Stimulated activated CD4-positive, alpha-beta T cell treated with anti-CD3 and anti-CD28 coated beads, TNF-alpha, amount 100 ng/mL, for 24 hours (primary cell): ENCODE measurements around the gene RAB10.
"Not testable (repeated sequence)": the region's sequence is repeated elsewhere in the genome, so short reads cannot be mapped to it uniquely, and the experiment has no call there.

ENCODE experiments used
- DNase-seq, 3 experiments: peaks; one replicate each; pipeline ENCODE4 v3.0.0-alpha.2; 2020; ENCODE audit warnings: low read depth in 3 of 3

RAB10 gene

DNA sequence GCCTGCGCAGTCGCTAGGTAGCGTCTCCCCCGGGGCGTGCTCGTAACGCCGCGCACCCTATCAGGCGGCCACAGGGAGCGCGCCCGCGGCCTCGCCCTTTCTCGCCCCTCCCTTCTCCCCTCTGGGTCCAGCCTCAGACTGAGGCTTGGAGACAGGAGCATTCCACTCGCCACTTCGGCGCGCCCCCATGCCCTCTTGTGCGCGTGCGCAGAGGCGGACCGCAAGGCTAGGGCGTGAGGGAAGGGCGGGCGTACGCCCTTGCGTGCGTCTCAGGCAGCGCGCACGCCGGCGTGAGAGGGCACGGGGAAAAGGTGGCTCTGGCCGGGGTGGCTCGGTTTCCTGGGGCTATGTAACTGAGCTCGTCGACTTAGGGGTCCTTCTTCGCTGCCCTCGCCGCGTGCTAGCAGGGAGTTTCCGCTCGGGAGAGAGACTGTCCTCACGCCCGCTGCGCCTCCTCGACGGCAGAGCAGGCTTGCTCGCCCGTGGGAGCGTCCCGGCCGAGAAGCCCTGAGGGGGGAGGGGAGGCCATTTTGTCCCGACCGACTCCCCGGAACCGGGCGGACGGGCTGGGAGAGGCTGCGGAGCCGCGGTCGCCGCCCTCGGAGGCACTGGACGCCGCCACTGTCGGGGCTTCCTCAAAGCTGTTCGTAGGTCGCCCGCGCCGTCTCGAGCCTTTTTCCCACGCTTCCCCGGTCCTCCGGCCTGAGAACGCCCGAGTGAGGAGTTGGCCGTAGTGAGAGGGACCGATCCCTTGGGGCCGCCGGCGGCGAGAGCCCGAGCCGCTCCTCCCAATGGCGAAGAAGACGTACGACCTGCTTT is at the start of gene RAB10:
TSS of gene RAB10 (plus strand) at position 267 of the 819 bp plus-strand sequence. CDS start at position 792, 525 bp downstream.
- DNase-seq, result peak; percentile 98 to 99 (median 98)

DNA sequence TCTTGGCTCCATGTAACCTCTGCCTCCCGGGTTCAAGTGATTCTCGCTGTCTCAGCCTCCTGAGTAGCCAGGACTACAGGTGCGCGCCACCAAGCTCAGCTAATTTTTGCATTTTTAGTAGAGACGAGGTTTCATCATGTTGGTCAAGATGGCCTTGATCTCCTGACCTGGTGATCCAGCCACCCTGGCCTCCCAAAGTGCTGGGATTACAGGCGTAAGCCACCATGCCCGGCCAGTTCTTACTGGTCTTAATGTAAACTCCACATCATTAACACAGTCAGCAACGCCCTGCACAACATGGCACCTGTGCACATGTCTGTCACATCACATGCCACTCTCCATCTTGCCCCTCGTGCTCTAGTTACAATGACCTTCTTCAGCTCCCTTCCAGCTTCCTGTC is 45.8 kb upstream of the RAB10 start:
- DNase-seq, result no peak

DNA sequence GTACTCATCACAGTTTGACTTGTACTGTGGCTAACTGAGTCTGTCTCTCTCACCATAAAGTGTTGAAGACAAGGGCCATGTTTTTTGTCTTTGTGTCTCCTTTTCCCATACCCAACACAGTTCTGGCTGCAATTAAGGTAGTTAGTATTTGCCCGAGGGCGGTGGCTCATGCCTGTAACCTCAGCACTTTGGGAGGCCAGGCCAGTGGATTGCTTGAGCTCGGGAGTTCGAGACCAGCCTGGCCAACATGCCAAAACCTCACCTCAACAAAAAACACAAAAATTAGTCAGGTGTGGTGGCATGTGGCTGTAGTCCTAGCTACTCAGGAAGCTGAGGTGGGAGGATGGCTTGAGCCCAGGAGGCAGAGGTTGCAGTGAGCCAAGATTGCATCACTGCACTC is 44.7 kb upstream of the RAB10 start:
- DNase-seq, result no peak

DNA sequence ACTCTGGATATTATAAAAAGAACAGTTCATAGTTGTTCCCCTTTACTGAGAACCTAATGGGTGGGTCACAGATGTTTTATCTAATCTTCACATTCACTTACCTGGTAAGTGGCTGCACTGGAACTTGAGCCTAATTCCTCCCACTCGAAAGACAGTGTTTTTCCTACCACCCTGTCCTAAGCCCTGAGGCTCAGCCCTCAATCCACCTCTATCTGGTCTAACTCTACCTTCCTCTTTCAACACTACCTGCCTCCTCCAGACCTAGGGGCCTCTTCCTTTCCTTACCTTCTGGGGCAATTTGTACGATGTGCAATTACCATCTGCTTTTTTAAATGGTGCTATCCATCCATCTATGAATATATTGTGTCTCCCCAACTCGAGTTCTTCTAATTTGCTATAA is 41.9 kb upstream of the RAB10 start:
- no peak for DNase-seq

DNA sequence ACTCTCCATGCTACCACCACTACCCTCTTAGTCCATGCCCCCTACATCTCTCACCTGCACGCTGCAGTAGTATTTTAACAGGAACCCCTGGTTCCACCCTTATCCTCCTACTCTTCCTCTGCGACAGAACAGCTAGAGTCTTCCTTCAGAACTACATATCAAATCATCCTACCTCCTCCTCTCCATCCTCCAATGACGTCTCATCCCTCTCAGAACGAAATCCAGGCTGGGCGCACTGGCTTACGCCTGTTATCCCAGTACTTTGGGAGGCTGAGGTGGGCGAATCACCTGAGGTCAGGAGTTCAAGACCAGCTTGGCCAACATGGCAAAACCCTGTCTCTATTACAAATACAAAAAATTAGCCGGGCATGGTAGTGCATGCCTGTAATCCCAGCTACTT is 41.3 kb upstream of the RAB10 start:
- DNase-seq, result no peak

DNA sequence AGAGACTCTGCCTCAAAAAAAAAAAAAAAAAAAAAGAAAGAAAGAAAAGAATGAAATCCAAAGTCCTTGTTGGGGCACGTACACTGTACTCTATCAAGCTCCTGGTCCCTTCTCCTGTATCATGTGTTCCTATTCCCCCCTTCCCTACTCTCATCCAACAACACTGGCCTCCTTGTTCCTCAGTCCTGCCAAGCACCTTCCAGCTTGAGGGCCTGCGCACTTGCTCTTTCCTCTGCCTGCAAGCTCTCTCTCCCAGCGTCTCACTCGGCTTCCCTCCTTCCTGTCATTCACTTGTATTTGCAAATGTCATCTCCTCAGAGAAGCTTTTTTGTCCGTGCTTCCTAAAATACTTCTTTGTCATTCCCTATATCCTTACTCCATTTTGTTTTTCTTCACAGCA is 40.8 kb upstream of the RAB10 start:
- DNase-seq, result no peak

DNA sequence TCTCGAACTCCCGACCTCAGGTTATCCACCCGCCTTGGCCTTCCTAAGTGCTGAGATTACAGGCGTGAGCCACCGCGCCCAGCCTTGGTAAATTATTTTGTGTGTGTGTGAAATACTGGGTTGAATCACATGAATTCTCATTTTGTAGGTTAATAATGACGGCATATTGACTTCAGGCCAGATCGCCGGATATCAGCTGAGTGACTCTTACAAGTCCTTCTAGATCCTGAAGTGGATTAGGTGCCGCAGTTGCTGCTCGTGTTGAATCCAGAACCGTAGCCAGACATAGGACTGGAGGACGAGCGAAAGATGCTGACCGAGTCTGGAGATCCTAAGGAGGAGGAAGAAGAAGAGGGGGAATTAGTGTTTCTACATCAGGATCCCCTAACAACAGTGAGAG is 39.4 kb upstream of the RAB10 start:
- DNase-seq, result no peak

DNA sequence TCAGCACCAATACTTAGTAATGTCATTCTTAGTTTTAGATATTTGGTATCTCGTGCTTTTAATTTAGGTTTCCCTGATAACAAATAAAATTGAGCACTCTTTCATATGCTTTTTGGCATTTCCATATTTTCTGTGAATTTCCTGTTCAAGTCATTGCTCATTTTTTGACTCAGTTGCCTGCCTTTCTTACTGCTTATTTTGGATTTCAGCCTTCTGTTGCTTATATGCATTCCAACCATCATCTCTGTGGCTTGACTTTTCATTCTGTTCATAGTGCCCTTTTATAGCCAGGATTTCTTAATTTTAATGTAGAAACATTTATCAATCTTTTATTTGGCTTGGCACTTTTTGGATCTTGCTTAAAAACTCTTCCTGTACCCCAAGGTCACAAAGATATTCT is 37.0 kb upstream of the RAB10 start:
- no peak for DNase-seq

DNA sequence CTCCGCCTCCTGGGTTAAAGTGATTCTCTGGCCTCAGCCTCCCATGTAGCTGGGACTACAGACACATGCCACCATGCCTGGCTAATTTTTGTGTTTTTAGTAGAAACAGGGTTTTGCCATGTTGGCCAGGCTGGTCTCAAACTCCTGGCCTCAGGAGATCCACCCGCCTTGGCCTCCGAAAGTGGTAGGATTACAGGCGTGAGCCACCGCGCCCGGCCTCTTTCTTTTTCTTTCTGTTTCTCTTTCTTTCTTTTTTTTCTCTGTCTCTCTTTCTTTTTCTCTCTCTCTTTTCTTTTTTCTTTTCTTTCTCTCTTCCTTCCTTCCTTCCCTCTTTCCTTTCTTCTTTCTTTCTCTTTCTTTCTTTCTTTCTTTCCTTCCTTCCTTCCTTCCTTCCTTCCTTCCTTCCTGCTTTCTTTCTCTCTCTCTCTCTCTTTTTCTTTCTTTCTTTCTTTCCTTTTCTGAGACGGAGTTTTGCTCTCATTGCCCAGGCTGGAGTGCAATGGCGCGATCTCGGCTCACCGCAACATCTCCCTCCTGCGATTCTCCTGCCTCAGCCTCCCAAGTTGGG is 35.0 kb upstream of the RAB10 start:
- DNase-seq, result not testable (repeated sequence)

DNA sequence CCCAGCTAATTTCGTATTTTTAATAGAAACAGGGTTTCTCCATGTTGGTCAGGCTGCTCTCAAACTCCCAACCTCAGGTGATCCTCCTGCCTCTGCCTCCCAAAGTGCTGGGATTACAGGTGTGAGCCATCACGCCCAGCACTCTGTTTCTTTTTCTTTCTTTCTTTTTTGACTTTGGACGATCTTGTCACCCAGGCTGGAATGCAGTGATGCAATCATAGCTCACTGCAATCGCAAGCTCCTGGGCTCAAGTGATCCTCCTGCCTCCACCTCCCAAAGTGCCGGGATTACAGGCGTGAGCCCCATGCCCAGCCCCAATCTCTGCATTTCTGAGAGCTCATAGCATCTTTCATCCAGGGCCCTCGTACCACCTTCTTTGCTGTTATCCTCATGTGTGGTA is 34.5 kb upstream of the RAB10 start:
- DNase-seq, result not testable (repeated sequence)

DNA sequence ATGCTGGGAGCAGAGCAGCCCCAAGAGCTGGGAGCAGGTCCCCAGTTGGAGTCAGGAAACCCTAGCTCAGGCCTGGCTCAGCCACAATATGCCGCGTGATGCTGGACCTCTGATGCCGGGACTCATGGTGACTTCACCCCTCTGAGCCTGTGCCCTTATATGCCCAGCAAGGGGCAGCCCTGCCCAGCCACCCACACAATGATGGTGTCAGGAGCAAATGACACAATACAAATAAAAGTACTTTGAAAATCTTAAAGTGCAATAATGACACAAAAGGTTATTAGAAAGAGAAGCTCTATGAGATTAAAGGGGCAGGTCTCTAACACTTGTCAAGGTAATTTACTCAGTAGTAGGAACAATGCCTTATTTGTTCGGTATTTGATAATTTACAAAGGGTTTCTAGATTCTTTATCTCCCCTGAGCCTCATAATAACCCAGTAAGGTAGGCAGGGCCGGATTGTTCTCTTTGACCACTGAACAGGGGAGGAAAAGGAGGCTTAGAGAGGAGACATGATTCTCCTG is 33.3 kb upstream of the RAB10 start:
- DNase-seq, result no peak

DNA sequence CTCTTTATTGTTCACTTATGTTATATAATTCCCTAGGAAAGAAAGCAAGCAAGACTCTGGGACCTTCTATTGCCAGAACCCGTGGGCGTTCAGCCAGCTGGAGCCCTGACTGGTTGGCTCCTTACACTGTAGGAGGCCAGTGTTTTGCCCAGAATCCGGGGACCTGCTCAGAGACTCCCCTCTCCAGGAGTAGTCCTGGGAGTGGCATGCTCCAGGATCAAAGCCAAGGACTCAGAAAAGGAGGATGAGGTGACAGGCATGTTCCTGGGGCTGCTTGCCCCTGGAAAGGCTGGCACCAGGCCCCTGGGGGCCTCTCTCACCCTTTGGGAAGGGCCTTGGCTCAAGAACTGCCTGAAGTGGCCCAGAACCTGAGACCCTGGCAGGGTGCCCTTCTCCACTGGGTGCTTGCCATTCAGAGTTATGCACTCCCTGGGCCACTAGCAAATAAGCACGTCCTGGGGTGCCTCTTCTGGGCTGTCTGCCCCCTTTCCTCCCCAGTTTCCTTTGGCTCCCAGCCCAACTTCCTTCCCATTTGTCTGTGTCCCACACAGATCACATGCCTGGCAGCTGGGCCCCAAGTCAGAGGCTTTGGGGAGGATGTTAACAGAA is 32.0 kb upstream of the RAB10 start:
- no peak for DNase-seq

DNA sequence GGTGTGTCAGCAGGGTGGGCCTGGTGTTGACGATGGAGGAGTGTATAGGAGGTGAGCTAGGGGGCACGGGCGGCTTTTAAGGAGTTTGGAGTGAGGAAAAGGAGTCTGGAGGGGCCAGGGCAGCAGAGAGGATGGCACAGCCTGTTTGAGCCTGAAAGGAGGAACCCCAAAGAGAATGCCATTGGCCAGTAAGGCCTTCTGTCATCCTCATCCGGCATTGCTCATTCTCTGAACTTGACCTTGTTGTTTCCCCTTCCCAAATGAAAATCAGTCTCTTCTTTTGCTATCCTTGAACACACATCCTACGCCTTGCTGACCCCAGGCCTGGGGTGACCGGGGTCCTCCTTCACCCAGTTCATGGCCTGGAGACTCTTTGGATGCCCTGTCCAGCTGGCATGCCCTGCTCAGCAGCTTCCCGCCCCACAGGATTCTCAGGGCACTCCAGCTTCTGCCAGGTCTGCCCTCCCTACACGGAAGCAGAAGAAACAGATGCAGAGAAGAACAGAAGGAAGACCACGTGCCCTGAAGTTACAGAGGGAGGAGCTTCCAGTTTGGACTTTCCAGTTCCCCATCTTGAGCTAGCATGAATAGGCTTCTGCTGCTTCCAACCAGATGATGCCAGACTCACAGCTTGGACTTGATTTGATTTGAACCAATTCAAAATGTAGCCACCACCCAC is 31.1 kb upstream of the RAB10 start:
- no peak for DNase-seq

DNA sequence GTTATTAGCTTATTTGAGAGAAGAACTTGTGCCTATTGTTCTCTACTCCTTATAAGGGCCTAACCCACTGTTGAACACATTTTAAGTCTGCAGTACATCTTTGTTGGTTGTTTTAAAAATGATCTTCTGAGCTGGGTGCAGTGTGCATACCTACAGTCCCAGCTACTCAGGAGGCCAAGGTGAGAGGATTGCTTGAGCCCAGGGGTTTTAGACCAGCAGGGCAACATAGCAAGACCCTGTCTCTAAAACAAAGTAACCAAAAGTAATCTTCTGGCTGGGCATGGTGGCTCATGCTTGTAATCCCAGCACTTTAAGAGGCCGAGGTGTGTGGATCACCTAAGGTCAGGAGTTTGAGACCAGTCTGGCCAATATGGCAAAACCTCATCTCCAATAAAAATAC is 25.8 kb upstream of the RAB10 start:
- DNase-seq, result no peak

DNA sequence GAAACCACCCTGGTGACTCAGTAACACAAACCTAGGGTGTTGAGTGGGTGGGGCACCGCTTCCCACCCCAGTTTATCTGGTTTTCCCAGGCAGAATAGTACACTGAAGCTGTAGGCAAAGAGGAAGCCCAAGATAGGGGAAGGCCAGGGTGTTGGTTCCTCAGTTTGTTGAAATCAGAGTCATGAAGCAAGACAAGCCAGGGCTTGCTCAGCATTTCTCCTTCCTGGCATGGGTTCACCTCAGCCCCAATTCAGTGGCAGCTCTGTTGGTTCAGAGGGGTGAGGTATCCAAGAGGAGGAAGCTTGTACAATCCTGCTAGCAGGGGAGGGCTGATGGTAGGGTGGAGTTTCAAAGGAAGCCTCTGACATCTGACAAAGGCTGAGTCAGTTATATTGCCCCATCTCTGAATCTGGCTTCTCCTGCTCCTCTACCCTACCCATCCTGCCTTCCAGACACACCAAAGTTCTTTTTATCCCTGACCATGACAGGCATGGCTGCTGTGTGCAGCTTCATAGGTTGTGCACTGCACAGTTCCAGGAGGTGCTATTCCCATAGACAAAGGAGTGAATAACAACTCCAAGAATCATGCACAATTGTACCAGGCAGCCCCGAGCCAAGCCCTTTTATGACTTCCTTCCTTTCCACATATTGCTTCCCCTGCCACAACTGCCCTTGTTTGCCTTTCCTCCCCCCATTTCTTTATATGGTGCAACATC is 24.9 kb upstream of the RAB10 start:
- no peak for DNase-seq

DNA sequence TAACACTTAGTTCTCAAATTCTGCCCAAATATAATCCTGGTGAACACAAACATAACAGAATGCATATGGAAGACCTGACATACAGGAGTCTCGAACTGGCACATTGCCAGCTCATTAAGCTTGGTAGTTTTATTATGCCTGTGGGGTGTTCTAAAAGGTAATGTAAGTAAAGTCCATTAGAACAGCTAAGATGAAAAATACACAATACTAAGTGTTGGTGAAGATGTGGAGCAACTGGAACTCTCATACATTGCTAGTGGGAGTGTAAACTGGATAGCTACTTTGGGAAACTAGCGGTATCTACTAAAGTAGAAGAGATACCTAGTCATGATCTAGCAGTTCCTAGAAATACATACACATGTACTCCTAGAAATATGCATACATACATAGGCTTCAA is 24.3 kb upstream of the RAB10 start:
- no peak for DNase-seq

DNA sequence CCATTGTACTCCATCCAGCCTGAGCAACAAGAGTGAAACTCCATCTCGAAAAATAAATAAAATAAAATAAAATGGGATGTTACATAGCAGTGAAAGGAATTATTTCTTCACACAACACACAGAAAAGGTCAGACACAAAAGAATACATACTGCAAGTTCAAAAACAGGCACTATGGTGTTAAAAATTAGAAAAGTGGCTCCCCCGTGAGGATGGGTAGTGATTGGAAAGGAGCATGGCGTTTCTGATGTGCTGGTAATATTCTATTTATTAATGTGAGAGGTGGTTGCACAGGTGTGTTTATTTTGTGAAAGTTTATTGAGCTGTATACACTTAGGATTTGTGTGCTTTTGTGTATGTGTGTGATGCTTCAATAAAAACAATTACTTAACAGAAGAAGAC is 22.9 kb upstream of the RAB10 start:
- no peak for DNase-seq

DNA sequence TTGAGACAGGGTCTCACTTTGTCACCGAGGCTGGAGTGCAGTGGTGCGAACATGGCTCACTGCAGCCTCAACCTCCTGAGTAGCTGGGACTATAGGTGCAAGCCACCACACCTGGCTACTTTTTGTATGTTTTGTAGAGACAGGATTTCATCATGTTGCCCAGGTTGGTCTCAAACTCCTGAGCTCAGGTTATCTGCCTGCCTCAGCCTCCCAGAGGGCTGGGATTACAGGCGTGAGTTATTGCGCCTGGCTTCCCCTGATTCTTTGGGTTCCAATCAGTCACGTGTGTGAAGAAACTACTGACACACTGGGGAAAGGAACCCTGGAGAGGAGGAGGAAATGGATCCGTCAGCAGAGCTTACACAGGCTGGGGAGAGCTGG is 22.3 kb upstream of the RAB10 start:
- DNase-seq, result no peak

DNA sequence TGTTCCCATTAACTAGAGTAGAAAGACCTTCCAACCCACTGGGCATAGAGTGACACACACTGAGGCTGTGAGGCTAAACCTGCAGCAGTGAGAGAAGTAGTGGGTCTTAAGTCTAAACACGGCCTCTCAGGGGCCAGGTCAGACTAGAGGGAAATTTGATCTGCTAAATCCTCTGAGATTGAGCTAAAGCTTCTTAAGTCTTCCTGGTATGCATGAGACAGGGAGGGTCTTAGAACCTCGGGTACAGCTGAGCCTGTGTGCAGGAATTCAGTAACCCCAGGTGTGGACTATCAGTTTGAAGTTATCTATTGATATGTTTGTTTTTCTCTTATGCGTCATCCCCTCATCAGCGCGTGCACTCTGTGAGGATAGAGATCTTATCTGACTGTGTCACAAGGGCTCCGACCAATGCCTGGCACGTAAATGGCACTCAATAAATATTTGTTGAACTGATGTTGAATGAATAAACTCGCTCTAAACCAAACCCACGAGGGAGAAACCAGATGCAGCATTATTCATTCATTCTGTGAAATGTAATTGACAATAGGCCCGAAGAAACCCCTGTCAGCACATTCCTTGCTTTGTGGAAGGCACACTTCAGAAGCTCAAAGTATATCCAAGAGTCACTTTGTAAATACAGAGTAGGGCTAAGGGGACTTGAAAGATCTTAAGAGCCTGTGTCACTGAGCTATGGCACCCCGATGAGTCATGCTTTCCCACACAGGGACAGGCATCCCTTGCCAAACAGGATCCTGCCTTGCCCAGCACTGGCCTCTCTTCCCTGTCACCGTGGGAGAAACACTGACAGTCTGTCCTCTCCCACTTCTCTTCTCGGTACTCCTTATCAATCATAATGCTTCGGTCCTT is 21.7 kb upstream of the RAB10 start:
- no peak for DNase-seq

DNA sequence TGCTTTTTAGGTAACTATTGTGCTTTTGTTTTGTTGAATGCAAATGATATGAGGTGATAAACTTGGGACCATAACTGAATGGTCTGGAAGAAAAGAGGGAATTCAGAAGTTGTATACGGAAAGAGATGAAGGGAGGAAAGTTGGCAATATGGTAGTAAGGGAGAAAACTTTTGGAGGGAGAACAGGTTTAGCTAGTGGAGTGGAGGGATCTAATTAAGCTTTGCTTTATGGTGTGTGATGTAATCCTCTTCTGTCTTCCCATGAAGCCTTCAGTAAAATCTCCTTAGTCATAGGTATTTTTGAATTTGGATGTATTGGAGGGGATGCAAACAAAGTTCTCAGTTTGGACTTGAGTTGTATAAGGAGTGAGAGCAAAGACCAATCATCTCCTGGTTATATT is 20.2 kb upstream of the RAB10 start:
- DNase-seq, result no peak
